Activated T-helper 2 cell treated with anti-CD3 and anti-CD28 coated beads, Interferon-gamma antibody, Interleukin-2, Interleukin-4, amounts not matched to agents 10 μg/mL and 5 μg/mL and 100 μg/mL, durations not matched to agents 14 hours and 24 hours and 36 hours (primary cell): Measurements from ENCODE around the gene CLIC6. TPM values are rescaled to one million over a fixed set of nuclear protein-coding genes. Genes with fewer than 3 reads are reported as not detected.
"Not testable (repeated sequence)": the region's sequence is repeated elsewhere in the genome, so short reads cannot be mapped to it uniquely, and the experiment has no call there.

Experiments
- DNase-seq: peaks from one replicate; pipeline ENCODE4 v3.0.0; 2021; ENCODE audit warnings: low spot score
- H3K27ac Mint-ChIP-seq: one replicate; pipeline ENCODE4 v1.8.0; 2021; ENCODE audit warnings: mixed read lengths
- H3K27me3 Mint-ChIP-seq: one replicate; pipeline ENCODE4 v1.8.0; 2021; ENCODE audit warnings: low read depth, mixed read lengths
- H3K36me3 Mint-ChIP-seq: one replicate; pipeline ENCODE4 v1.8.0; 2021; ENCODE audit warnings: low read depth, mixed read lengths
- H3K4me1 Mint-ChIP-seq: one replicate; pipeline ENCODE4 v1.8.0; 2021; ENCODE audit warnings: low read depth, mixed read lengths
- H3K4me3 Mint-ChIP-seq: one replicate; pipeline ENCODE4 v1.8.0; 2021; ENCODE audit warnings: low read depth, mild to moderate bottlenecking, moderate library complexity, mixed read lengths
- H3K9me3 Mint-ChIP-seq: one replicate; pipeline ENCODE4 v1.8.0; 2021; ENCODE audit warnings: mixed read lengths
- intact Hi-C: fragments of 100-400 bp; cut with micrococcal nuclease; formaldehyde crosslinking; loops from one replicate; pipeline ENCODE4 v1.15.1; 2023
- total RNA-seq: library from RNA; stranded (reverse); gene quantifications from 2 replicates; pipeline ENCODE4 v1.2.3, GENCODE V29; 2022

CLIC6 gene
- total RNA-seq, 1 donor from 2014 or later = 1.0 TPM

DNA sequence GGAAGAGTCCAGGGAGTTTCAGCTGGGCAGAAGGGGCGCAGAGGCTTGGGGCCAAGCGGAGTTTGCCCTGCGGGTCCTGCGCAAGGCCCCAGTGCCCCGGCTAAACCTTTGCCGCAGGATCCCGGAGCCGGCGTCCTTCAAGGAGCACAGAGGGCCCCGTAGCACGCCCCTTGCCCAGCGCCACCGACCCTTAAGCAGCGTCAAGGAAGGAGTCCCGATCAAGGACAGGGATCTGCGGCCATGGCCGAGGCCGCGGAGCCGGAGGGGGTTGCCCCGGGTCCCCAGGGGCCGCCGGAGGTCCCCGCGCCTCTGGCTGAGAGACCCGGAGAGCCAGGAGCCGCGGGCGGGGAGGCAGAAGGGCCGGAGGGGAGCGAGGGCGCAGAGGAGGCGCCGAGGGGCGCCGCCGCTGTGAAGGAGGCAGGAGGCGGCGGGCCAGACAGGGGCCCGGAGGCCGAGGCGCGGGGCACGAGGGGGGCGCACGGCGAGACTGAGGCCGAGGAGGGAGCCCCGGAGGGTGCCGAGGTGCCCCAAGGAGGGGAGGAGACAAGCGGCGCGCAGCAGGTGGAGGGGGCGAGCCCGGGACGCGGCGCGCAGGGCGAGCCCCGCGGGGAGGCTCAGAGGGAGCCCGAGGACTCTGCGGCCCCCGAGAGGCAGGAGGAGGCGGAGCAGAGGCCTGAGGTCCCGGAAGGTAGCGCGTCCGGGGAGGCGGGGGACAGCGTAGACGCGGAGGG is 520 bp downstream of the CLIC6 start:
- no peak overlapping the region for H3K27ac Mint-ChIP-seq

DNA sequence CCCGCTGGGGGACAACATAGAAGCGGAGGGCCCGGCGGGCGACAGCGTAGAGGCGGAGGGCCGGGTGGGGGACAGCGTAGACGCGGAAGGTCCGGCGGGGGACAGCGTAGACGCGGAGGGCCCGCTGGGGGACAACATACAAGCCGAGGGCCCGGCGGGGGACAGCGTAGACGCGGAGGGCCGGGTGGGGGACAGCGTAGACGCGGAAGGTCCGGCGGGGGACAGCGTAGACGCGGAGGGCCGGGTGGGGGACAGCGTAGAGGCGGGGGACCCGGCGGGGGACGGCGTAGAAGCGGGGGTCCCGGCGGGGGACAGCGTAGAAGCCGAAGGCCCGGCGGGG is 1.1 kb downstream of the CLIC6 start:
- H3K9me3 Mint-ChIP-seq, intact Hi-C loops, DNase-seq, H3K36me3 Mint-ChIP-seq, H3K27ac Mint-ChIP-seq, H3K4me1 Mint-ChIP-seq: not testable (repeated sequence)
- peak overlapping the region; percentile 61 for H3K4me3 Mint-ChIP-seq
- peaks cover 68% of the 10 kb centered on the region for H3K27me3 Mint-ChIP-seq

More for the DNA sequence above, 520 bp downstream of the CLIC6 start:
- Mint-ChIP-seq H3K36me3 (no peaks in the 10 kb centered on the region), H3K4me1 (peaks cover 3% of the 10 kb centered on the region), H3K4me3 (peak overlapping the region; percentile 61), H3K27me3 (peaks cover 66% of the 10 kb centered on the region), H3K9me3 (no peaks in the 10 kb centered on the region)
- DNase-seq = no peak
- intact Hi-C loops = no loop called here

DNA sequence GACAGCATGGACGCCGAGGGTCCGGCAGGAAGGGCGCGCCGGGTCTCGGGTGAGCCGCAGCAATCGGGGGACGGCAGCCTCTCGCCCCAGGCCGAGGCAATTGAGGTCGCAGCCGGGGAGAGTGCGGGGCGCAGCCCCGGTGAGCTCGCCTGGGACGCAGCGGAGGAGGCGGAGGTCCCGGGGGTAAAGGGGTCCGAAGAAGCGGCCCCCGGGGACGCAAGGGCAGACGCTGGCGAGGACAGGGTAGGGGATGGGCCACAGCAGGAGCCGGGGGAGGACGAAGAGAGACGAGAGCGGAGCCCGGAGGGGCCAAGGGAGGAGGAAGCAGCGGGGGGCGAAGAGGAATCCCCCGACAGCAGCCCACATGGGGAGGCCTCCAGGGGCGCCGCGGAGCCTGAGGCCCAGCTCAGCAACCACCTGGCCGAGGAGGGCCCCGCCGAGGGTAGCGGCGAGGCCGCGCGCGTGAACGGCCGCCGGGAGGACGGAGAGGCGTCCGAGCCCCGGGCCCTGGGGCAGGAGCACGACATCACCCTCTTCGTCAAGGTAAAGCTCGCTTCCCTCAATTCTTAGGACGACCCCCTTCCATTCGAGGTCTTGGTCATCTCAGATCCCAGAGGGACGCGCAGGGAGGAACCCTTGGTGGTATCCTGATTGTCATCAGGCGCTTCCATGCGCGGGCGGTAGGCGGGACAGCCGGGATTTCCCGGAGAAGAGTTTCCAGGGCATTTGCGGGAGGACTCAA is 1.6 kb downstream of the CLIC6 start:
- no peaks in the 10 kb centered on the region for H3K36me3 Mint-ChIP-seq
- H3K4me1 Mint-ChIP-seq = peaks cover 3% of the 10 kb centered on the region
- H3K9me3 Mint-ChIP-seq = no peaks in the 10 kb centered on the region
- intact Hi-C loops = no loop called here
- DNase-seq = no peak
- H3K27ac Mint-ChIP-seq = no peak overlapping the region
- H3K27me3 Mint-ChIP-seq = peaks cover 68% of the 10 kb centered on the region
- H3K4me3 Mint-ChIP-seq = peak overlapping the region; percentile 61

DNA sequence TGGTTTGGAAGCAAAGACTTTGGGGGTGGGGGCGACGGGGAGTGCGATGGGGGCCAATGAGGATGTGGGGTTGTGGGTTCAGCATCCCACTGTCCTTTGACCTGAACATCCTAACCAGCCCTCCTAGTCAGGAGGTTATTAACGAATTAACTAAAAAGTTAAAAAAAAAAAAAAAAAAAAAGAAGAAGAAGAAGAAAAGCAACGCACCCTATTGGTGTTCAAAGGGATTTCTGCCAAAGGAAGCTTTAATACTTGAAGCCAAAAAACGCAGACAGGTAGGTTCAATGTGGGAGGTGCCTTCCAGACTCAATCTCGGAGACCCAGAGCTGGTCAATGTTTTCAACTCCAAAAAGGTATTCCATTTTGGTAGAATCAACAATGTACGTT is 2.2 kb downstream of the CLIC6 start:
- H3K36me3 Mint-ChIP-seq = no peaks in the 10 kb centered on the region
- intact Hi-C loops = no loop called here
- peaks cover 65% of the 10 kb centered on the region for H3K27me3 Mint-ChIP-seq
- DNase-seq = no peak
- H3K9me3 Mint-ChIP-seq = no peaks in the 10 kb centered on the region
- peak overlapping the region; percentile 58 for H3K4me3 Mint-ChIP-seq
- no peak overlapping the region for H3K27ac Mint-ChIP-seq
- peaks cover 3% of the 10 kb centered on the region for H3K4me1 Mint-ChIP-seq

DNA sequence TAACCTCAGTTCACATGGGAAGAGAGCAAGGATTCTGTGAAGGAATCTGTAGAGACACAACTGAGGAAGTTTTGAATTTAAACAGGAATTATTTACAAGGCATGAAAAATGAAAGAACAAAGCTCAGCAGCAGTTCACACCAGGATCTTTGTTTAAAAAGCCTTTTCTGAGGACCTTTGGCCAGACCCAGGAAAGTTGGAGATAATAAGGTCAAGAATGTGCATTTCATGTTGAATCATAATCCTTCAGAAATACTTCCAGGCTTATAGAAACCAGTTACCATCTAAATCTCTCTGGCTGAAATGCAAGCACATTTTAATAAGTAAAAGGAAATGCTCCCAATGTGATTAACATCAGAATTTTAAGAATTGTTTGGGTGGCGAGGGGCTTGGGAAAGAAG is 2.7 kb downstream of the CLIC6 start:
- Mint-ChIP-seq H3K27me3 (peaks cover 66% of the 10 kb centered on the region), H3K4me3 (peak overlapping the region; percentile 58), H3K9me3 (no peaks in the 10 kb centered on the region), H3K27ac (no peak overlapping the region), H3K4me1 (peaks cover 3% of the 10 kb centered on the region), H3K36me3 (no peaks in the 10 kb centered on the region)
- intact Hi-C loops = no loop called here
- no peak for DNase-seq

DNA sequence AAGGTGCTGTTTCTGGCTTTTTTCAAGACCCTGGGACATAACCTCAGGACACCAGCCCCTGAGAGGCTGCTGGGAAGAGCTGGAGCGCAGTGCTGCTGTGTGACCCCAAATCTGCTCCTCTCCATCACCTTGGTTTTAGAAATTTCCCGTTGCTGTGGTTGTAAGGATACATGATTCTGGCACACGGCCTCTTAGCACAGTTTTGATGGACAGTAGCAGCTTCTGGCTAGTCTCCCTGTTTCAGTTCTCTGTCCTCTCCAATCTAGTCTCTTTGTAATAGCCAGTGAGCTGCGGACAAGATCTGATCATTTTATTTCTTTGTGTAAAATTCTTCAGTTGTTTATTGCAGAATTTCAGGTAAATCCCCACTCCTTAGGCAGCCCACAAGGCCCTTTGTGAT is 3.1 kb downstream of the CLIC6 start:
- DNase-seq = no peak
- intact Hi-C loops = no loop called here
- no peak overlapping the region for H3K27ac Mint-ChIP-seq
- no peak overlapping the region for H3K4me3 Mint-ChIP-seq
- H3K36me3 Mint-ChIP-seq = no peaks in the 10 kb centered on the region
- no peaks in the 10 kb centered on the region for H3K9me3 Mint-ChIP-seq
- peaks cover 3% of the 10 kb centered on the region for H3K4me1 Mint-ChIP-seq
- peaks cover 64% of the 10 kb centered on the region for H3K27me3 Mint-ChIP-seq

DNA sequence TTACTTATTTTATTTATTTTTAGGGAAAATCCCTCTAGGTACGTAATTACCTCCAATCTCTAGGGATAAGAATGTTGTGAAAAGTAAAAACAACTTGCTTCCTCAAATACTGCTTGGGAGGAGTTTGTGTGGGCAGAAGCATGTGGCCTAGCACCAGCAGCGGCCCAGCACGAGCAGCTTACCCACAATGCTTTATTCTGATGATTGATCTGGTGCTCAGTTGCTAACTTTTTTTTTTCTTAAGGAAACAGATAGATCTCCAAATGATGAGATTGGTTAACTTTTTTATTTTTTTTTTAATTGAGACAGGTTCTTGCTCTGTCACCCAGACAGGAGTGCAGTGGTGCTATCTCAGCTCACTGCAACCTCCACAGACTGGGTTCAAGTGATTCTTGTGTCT is 4.2 kb downstream of the CLIC6 start:
- Mint-ChIP-seq H3K9me3 (no peaks in the 10 kb centered on the region), H3K4me1 (peaks cover 3% of the 10 kb centered on the region), H3K27me3 (peaks cover 53% of the 10 kb centered on the region), H3K4me3 (no peak overlapping the region), H3K36me3 (no peaks in the 10 kb centered on the region), H3K27ac (no peak overlapping the region)
- DNase-seq = no peak
- intact Hi-C loops = no loop called here

DNA sequence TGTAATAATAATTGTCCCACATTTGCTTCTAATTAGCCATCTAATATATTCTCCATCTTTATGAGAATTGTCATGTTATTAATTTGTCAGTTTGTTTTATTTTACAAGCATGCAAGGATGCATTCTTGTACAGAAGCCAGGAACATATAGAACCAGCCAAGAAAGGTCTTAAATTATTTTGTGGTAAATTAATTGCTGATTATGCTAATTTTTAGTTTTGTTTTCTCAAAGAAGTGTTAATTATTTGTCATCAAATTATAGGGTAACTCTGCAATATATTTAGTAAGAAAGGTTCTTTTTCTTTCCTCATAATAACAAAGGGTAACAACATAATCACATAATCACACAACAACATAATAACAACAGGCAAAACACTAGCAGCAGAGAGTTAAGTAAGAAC is 5.7 kb downstream of the CLIC6 start:
- no peak overlapping the region for H3K27ac Mint-ChIP-seq
- H3K4me1 Mint-ChIP-seq = peaks cover 3% of the 10 kb centered on the region
- H3K27me3 Mint-ChIP-seq = peaks cover 43% of the 10 kb centered on the region
- intact Hi-C loops = no loop called here
- DNase-seq = no peak
- H3K4me3 Mint-ChIP-seq = no peak overlapping the region
- H3K9me3 Mint-ChIP-seq = no peaks in the 10 kb centered on the region
- H3K36me3 Mint-ChIP-seq = peaks cover 3% of the 10 kb centered on the region

DNA sequence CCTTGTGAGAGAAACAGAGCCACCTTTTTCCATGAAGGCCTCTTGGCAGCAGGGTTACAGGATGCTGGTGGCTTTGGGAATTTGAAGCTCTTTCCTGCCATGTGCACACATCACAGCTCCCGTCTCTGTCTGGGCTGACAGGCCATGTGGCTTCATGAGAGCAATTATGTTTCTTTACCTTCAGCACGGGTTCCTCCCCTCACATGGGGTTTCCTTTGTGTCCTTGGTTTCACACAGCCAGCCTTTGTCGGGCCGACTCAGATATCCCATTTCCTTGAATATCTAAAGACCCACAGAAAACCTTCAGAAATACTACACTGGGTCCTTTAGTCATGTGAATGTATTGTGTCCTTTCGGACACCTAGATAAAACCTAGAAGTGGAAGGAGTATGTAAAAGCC is 7.1 kb downstream of the CLIC6 start:
- no peak overlapping the region for H3K27ac Mint-ChIP-seq
- H3K27me3 Mint-ChIP-seq = peaks cover 43% of the 10 kb centered on the region
- peaks cover 3% of the 10 kb centered on the region for H3K4me1 Mint-ChIP-seq
- intact Hi-C loops = no loop called here
- peaks cover 5% of the 10 kb centered on the region for H3K9me3 Mint-ChIP-seq
- no peak for DNase-seq
- no peak overlapping the region for H3K4me3 Mint-ChIP-seq
- H3K36me3 Mint-ChIP-seq = peaks cover 4% of the 10 kb centered on the region

DNA sequence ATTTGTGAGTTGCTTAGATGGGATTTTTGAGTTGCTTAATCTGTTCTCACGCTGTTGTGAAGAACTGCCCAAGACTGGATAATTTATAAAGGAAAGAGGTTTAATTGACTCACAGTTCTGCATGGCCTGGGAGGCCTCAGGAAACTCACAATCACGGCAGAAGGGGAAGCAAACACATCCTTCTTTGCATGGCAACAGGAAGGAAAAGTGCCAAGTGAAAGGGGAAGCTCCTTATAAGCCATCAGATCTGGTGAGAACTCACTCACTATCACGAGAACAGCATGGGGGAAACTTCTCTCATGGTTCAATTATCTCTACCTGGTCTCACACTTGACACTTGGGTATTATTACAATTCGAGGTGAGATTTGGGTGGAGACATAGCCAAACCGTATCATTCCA is 10.3 kb downstream of the CLIC6 start:
- no peak for DNase-seq
- H3K36me3 Mint-ChIP-seq = peaks cover 7% of the 10 kb centered on the region
- peaks cover 19% of the 10 kb centered on the region for H3K9me3 Mint-ChIP-seq
- no peak overlapping the region for H3K27ac Mint-ChIP-seq
- no peak overlapping the region for H3K4me3 Mint-ChIP-seq
- intact Hi-C loops = no loop called here
- peaks cover 17% of the 10 kb centered on the region for H3K27me3 Mint-ChIP-seq
- no peaks in the 10 kb centered on the region for H3K4me1 Mint-ChIP-seq

DNA sequence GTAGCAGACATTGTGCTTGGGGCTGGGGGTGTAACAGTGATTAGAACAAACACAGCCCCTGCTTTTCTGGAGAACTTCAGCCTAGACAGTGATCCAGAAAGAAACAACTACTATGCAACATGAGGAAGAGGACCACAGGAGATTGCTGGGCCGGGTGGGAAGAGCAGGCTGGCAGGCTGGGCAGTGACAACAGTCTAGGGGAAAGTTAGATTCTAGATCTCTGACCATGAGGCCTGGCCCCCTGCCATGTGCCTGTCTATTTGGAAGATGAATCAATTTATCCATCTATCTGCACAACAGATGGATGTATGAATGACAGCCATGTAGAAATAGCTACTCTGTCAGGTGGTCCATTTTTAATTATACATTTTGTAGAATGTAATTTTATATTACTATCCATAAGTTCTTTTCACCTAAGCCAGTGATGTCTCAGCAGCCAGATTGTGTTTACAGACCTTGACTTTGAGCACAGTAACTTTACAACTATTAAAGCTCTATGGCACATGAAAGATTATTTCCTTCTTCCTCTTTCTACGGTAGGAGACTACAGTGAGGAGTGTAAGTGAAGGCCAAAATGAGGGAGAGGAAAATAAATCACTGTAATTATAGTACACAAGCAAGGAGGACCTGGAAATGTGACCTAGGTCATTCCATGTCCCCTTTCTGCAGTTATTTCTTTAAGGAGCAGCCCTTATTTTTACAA is 15.5 kb downstream of the CLIC6 start:
- intact Hi-C loops = no loop called here
- Mint-ChIP-seq H3K9me3 (peaks cover 19% of the 10 kb centered on the region), H3K27me3 (peaks cover 13% of the 10 kb centered on the region), H3K4me1 (no peaks in the 10 kb centered on the region), H3K27ac (no peak overlapping the region), H3K4me3 (no peak overlapping the region), H3K36me3 (peaks cover 6% of the 10 kb centered on the region)
- DNase-seq = no peak

DNA sequence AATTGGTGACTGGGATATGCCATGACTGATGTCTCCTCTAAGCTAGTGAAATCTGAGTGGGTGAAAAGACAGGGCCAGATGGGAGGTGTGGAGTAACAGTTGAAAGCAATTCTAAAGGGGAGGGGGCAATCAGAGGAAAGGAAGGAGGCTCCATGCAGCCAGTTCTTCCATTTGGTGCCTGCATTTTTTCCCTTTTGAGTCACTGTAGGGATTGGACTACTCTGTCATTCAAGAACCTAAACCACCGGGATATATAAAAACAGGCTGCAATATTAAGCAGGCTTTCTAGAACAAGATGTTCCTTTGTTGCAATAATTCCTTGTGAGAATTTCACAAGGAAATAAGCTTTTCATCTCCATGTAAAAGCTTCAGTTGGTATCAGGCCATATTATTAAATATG is 18.3 kb downstream of the CLIC6 start:
- Mint-ChIP-seq H3K27me3 (peaks cover 21% of the 10 kb centered on the region), H3K9me3 (peaks cover 2% of the 10 kb centered on the region), H3K27ac (no peak overlapping the region), H3K4me1 (no peaks in the 10 kb centered on the region), H3K4me3 (no peak overlapping the region), H3K36me3 (no peaks in the 10 kb centered on the region)
- no peak for DNase-seq
- intact Hi-C loops = no loop called here

DNA sequence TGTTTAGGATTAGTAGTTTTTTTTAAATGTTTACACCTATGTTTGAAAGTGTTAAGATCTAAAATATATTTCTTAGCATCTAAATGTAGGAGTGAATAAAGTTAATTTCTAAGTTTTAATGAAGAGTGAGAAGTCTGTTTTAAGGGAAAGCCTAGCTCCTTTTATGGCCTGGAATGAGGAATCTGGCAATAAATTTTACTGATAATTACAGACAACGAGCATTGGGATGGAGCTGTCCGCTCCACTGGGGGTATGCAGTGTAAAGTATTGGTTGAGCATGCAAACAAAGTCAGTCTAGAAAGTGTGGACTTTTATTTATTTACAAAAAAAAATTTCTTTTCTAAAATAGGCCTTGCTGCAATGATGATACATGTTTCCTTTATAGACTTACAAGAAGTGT is 19.0 kb downstream of the CLIC6 start:
- Mint-ChIP-seq H3K4me3 (no peak overlapping the region), H3K27me3 (peaks cover 25% of the 10 kb centered on the region), H3K4me1 (no peaks in the 10 kb centered on the region), H3K36me3 (no peaks in the 10 kb centered on the region), H3K27ac (no peak overlapping the region), H3K9me3 (no peaks in the 10 kb centered on the region)
- intact Hi-C loops = no loop called here
- no peak for DNase-seq
